ENCODE results near the gene THPO.

THPO gene

DNA sequence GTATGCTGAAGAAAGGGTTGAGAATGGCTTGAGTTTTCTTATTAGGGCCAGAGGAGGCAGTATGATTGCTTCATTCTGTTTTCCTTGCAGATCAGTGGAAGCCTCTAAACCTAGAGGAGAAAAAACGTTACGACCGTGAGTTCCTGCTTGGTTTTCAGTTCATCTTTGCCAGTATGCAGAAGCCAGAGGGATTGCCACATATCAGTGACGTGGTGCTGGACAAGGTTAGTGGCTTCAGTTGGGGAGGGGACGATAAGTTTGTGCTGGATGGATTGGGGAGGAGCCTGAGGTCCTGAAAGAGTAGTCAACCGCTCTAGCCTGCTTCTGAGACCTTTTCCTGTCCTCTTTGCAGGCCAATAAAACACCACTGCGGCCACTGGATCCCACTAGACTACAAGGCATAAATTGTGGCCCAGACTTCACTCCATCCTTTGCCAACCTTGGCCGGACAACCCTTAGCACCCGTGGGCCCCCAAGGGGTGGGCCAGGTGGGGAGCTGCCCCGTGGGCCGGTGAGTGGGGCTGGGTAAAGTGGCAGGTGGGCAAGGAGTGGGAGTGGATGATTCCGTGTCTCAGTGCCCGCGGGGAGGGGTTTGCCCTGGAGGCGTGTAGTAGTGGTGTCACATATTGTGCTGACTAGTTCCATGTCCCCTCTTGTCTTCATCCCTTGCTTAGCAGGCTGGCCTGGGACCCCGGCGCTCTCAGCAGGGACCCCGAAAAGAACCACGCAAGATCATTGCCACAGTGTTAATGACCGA is 55.1 kb downstream of the THPO start:
- no peaks in the 10 kb centered on the region for H3K9me3 Mint-ChIP-seq
- peaks cover 84% of the 10 kb centered on the region for H3K36me3 Mint-ChIP-seq (ENCODE audit: low read depth)
- TF ChIP-seq, protein P1, sequence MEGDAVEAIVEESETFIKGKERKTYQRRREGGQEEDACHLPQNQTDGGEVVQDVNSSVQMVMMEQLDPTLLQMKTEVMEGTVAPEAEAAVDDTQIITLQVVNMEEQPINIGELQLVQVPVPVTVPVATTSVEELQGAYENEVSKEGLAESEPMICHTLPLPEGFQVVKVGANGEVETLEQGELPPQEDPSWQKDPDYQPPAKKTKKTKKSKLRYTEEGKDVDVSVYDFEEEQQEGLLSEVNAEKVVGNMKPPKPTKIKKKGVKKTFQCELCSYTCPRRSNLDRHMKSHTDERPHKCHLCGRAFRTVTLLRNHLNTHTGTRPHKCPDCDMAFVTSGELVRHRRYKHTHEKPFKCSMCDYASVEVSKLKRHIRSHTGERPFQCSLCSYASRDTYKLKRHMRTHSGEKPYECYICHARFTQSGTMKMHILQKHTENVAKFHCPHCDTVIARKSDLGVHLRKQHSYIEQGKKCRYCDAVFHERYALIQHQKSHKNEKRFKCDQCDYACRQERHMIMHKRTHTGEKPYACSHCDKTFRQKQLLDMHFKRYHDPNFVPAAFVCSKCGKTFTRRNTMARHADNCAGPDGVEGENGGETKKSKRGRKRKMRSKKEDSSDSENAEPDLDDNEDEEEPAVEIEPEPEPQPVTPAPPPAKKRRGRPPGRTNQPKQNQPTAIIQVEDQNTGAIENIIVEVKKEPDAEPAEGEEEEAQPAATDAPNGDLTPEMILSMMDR (IDR thresholded peaks at IDR 0.05; ENCODE audit: unreplicated experiment in 3 of 3): no peak
- peaks cover 9% of the 10 kb centered on the region for H3K4me1 Mint-ChIP-seq
- H3K4me3 Mint-ChIP-seq: no peak overlapping the region
- no peaks in the 10 kb centered on the region for H3K27me3 Mint-ChIP-seq (ENCODE audit: low read depth)
- H3K27ac Mint-ChIP-seq: no peak overlapping the region

Data from nephron (organoid).